Measurements from ENCODE around the gene KIAA1586.
"Not testable (repeated sequence)": the region's sequence is repeated elsewhere in the genome, so short reads cannot be mapped to it uniquely, and the experiment has no call there.

Gene KIAA1586

GRCh38 chr6:57044568-57044967 is 1.9 kb upstream of the KIAA1586 start:
- Histone ChIP-seq H3K4me3 (ENCODE audit: low read length) (no peak overlapping the region), H3K36me3 (ENCODE audit: insufficient read depth, low read length) (peaks cover 13% of the 10 kb centered on the region), H3K27me3 (ENCODE audit: insufficient read depth, low read length) (0 out of 2 replicates have a peak, but pooled peaks cover 2% of the 10 kb centered on the region), H3K9ac (ENCODE audit: low read depth, low read length) (no peak overlapping the region), H3K9me3 (ENCODE audit: insufficient read depth, low read depth, low read length) (no peaks in the 10 kb centered on the region), H3K27ac (ENCODE audit: low read depth, low read length) (no peak overlapping the region), H3K4me1 (ENCODE audit: insufficient read depth, low read length) (peaks cover 14% of the 10 kb centered on the region; the same call in 1 of the 2 replicates)
- WGBS = 100% methylated on average over 1 of the region's 2 CpGs

GRCh38 chr6:57047257-57047585 is 728 bp downstream of the KIAA1586 start:
- H3K4me3 ChIP-seq (ENCODE audit: low read length); H3K27me3 ChIP-seq (ENCODE audit: insufficient read depth, low read length); H3K27ac ChIP-seq (ENCODE audit: low read depth, low read length); H3K9ac ChIP-seq (ENCODE audit: low read depth, low read length); H3K9me3 ChIP-seq (ENCODE audit: insufficient read depth, low read depth, low read length): not testable (repeated sequence)
- WGBS = no CpG with 5 or more reads among the region's 5 CpGs
- Histone ChIP-seq H3K4me1 (ENCODE audit: insufficient read depth, low read length) (peaks cover 14% of the 10 kb centered on the region; the same call in 1 of the 2 replicates), H3K36me3 (ENCODE audit: insufficient read depth, low read length) (peaks cover 35% of the 10 kb centered on the region)

GRCh38 chr6:57047859-57048258 is 1.4 kb downstream of the KIAA1586 start:
- not testable (repeated sequence) for H3K9me3 ChIP-seq (ENCODE audit: insufficient read depth, low read depth, low read length); H3K27me3 ChIP-seq (ENCODE audit: insufficient read depth, low read length); H3K9ac ChIP-seq (ENCODE audit: low read depth, low read length); H3K27ac ChIP-seq (ENCODE audit: low read depth, low read length)
- peaks cover 14% of the 10 kb centered on the region; the same call in 1 of the 2 replicates for H3K4me1 ChIP-seq (ENCODE audit: insufficient read depth, low read length)
- H3K36me3 ChIP-seq (ENCODE audit: insufficient read depth, low read length) = peaks cover 41% of the 10 kb centered on the region
- peak overlapping the region; percentile 29; the same call in 1 of the 2 replicates for H3K4me3 ChIP-seq (ENCODE audit: low read length)
- 64% methylated on average over 6 of the region's 6 CpGs for WGBS

GRCh38 chr6:57048577-57048976 is 2.1 kb downstream of the KIAA1586 start:
- peak overlapping the region; percentile 29; the same call in 1 of the 2 replicates for H3K4me3 ChIP-seq (ENCODE audit: low read length)
- H3K9ac ChIP-seq (ENCODE audit: low read depth, low read length) = no peak overlapping the region
- peaks cover 48% of the 10 kb centered on the region for H3K36me3 ChIP-seq (ENCODE audit: insufficient read depth, low read length)
- H3K4me1 ChIP-seq (ENCODE audit: insufficient read depth, low read length) = peaks cover 14% of the 10 kb centered on the region; the same call in 1 of the 2 replicates
- no peaks in the 10 kb centered on the region for H3K9me3 ChIP-seq (ENCODE audit: insufficient read depth, low read depth, low read length)
- no peak overlapping the region for H3K27ac ChIP-seq (ENCODE audit: low read depth, low read length)
- WGBS = 90% methylated on average over 5 of the region's 5 CpGs
- H3K27me3 ChIP-seq (ENCODE audit: insufficient read depth, low read length) = no peaks in the 10 kb centered on the region

GRCh38 chr6:57063847-57064246 is 17.4 kb downstream of the KIAA1586 start:
- Histone ChIP-seq H3K9me3 (ENCODE audit: insufficient read depth, low read depth, low read length) (no peaks in the 10 kb centered on the region), H3K27ac (ENCODE audit: low read depth, low read length) (no peak overlapping the region), H3K4me3 (ENCODE audit: low read length) (no peak overlapping the region), H3K4me1 (ENCODE audit: insufficient read depth, low read length) (no peaks in the 10 kb centered on the region), H3K36me3 (ENCODE audit: insufficient read depth, low read length) (peaks cover 16% of the 10 kb centered on the region), H3K9ac (ENCODE audit: low read depth, low read length) (no peak overlapping the region), H3K27me3 (ENCODE audit: insufficient read depth, low read length) (no peaks in the 10 kb centered on the region)
- 93% methylated on average over 2 of the region's 3 CpGs for WGBS

GRCh38 chr6:57064809-57065208 is 18.3 kb downstream of the KIAA1586 start:
- Histone ChIP-seq H3K9me3 (ENCODE audit: insufficient read depth, low read depth, low read length) (no peaks in the 10 kb centered on the region), H3K4me3 (ENCODE audit: low read length) (no peak overlapping the region), H3K27ac (ENCODE audit: low read depth, low read length) (no peak overlapping the region), H3K4me1 (ENCODE audit: insufficient read depth, low read length) (peaks cover 9% of the 10 kb centered on the region; the same call in 1 of the 2 replicates), H3K27me3 (ENCODE audit: insufficient read depth, low read length) (no peaks in the 10 kb centered on the region), H3K9ac (ENCODE audit: low read depth, low read length) (no peak overlapping the region), H3K36me3 (ENCODE audit: insufficient read depth, low read length) (peaks cover 12% of the 10 kb centered on the region)
- WGBS = 100% methylated on average over 1 of the region's 1 CpG

GRCh38 chr6:57068061-57068460 is 21.6 kb downstream of the KIAA1586 start:
- peaks cover 25% of the 10 kb centered on the region for H3K4me1 ChIP-seq (ENCODE audit: insufficient read depth, low read length)
- H3K9ac ChIP-seq (ENCODE audit: low read depth, low read length) = no peak overlapping the region
- 100% methylated on average over 1 of the region's 1 CpG for WGBS
- peaks cover 14% of the 10 kb centered on the region; the same call in 1 of the 2 replicates for H3K27me3 ChIP-seq (ENCODE audit: insufficient read depth, low read length)
- H3K9me3 ChIP-seq (ENCODE audit: insufficient read depth, low read depth, low read length) = no peaks in the 10 kb centered on the region
- no peak overlapping the region for H3K27ac ChIP-seq (ENCODE audit: low read depth, low read length)
- H3K4me3 ChIP-seq (ENCODE audit: low read length) = no peak overlapping the region
- H3K36me3 ChIP-seq (ENCODE audit: insufficient read depth, low read length) = no peaks in the 10 kb centered on the region; the same call in 1 of the 2 replicates

- Histone ChIP-seq H3K4me3 (ENCODE audit: low read length) (no peak overlapping the region), H3K27ac (ENCODE audit: low read depth, low read length) (no peak overlapping the region), H3K36me3 (ENCODE audit: insufficient read depth, low read length) (no peaks in the 10 kb centered on the region; the same call in 1 of the 2 replicates), H3K9ac (ENCODE audit: low read depth, low read length) (no peak overlapping the region), H3K9me3 (ENCODE audit: insufficient read depth, low read depth, low read length) (no peaks in the 10 kb centered on the region), H3K27me3 (ENCODE audit: insufficient read depth, low read length) (peaks cover 21% of the 10 kb centered on the region; the same call in 1 of the 2 replicates), H3K4me1 (ENCODE audit: insufficient read depth, low read length) (peaks cover 30% of the 10 kb centered on the region)
- 89% methylated on average over 4 of the region's 4 CpGs for WGBS
Observed at GRCh38 chr6:57069228-57069627, 22.7 kb downstream of the KIAA1586 start.

GRCh38 chr6:57069920-57070331 is 23.4 kb downstream of the KIAA1586 start:
- Histone ChIP-seq H3K9ac (ENCODE audit: low read depth, low read length) (no peak overlapping the region), H3K9me3 (ENCODE audit: insufficient read depth, low read depth, low read length) (no peaks in the 10 kb centered on the region), H3K4me1 (ENCODE audit: insufficient read depth, low read length) (peaks cover 31% of the 10 kb centered on the region), H3K36me3 (ENCODE audit: insufficient read depth, low read length) (no peaks in the 10 kb centered on the region; the same call in 1 of the 2 replicates), H3K4me3 (ENCODE audit: low read length) (no peak overlapping the region), H3K27ac (ENCODE audit: low read depth, low read length) (no peak overlapping the region), H3K27me3 (ENCODE audit: insufficient read depth, low read length) (peaks cover 25% of the 10 kb centered on the region; the same call in 1 of the 2 replicates)
- 55% methylated on average over 9 of the region's 9 CpGs for WGBS

- no peak overlapping the region for H3K4me3 ChIP-seq (ENCODE audit: low read length)
- peaks cover 31% of the 10 kb centered on the region for H3K4me1 ChIP-seq (ENCODE audit: insufficient read depth, low read length)
- H3K27me3 ChIP-seq (ENCODE audit: insufficient read depth, low read length) = peaks cover 30% of the 10 kb centered on the region; the same call in 1 of the 2 replicates
- H3K9me3 ChIP-seq (ENCODE audit: insufficient read depth, low read depth, low read length) = no peaks in the 10 kb centered on the region
- WGBS = 94% methylated on average over 3 of the region's 3 CpGs
- no peak overlapping the region for H3K9ac ChIP-seq (ENCODE audit: low read depth, low read length)
- H3K36me3 ChIP-seq (ENCODE audit: insufficient read depth, low read length) = no peaks in the 10 kb centered on the region; the same call in 1 of the 2 replicates
- H3K27ac ChIP-seq (ENCODE audit: low read depth, low read length) = no peak overlapping the region
Observed at GRCh38 chr6:57072108-57072507, 25.6 kb downstream of the KIAA1586 start.

- Histone ChIP-seq H3K9ac (ENCODE audit: low read depth, low read length) (no peak overlapping the region), H3K27ac (ENCODE audit: low read depth, low read length) (no peak overlapping the region), H3K9me3 (ENCODE audit: insufficient read depth, low read depth, low read length) (no peaks in the 10 kb centered on the region), H3K4me1 (ENCODE audit: insufficient read depth, low read length) (peaks cover 27% of the 10 kb centered on the region), H3K4me3 (ENCODE audit: low read length) (no peak overlapping the region), H3K27me3 (ENCODE audit: insufficient read depth, low read length) (peaks cover 30% of the 10 kb centered on the region; the same call in 1 of the 2 replicates), H3K36me3 (ENCODE audit: insufficient read depth, low read length) (no peaks in the 10 kb centered on the region; the same call in 1 of the 2 replicates)
- WGBS = 70% methylated on average over 8 of the region's 8 CpGs
Observed at GRCh38 chr6:57074383-57074782, 27.9 kb downstream of the KIAA1586 start.

- Histone ChIP-seq H3K27me3 (ENCODE audit: insufficient read depth, low read length) (peaks cover 30% of the 10 kb centered on the region; the same call in 1 of the 2 replicates), H3K4me1 (ENCODE audit: insufficient read depth, low read length) (peaks cover 20% of the 10 kb centered on the region), H3K4me3 (ENCODE audit: low read length) (no peak overlapping the region), H3K9me3 (ENCODE audit: insufficient read depth, low read depth, low read length) (no peaks in the 10 kb centered on the region), H3K36me3 (ENCODE audit: insufficient read depth, low read length) (no peaks in the 10 kb centered on the region; the same call in 1 of the 2 replicates), H3K9ac (ENCODE audit: low read depth, low read length) (no peak overlapping the region), H3K27ac (ENCODE audit: low read depth, low read length) (no peak overlapping the region)
Observed at GRCh38 chr6:57075092-57075491, 28.6 kb downstream of the KIAA1586 start.
